ENCODE data around the gene APBA3.
A peak's percentile ranks its signal among the peaks of the same experiment; 100 is the strongest.

APBA3 gene

GRCh38 chr19:3807131-3807480, 45.6 kb upstream of the APBA3 start:
- H3K4me1 Mint-ChIP-seq = peaks cover 5% of the 10 kb centered on the region
- DNase-seq = no peak
- no peak overlapping the region for H3K4me3 Mint-ChIP-seq
- peaks cover 35% of the 10 kb centered on the region for H3K27me3 Mint-ChIP-seq (ENCODE audit: low read depth, poor library complexity)
- no peak for TF ChIP-seq CTCF (IDR thresholded peaks at IDR 0.05)
- no peaks in the 10 kb centered on the region for H3K9me3 Mint-ChIP-seq
- H3K27ac Mint-ChIP-seq = no peak overlapping the region
- no peaks in the 10 kb centered on the region for H3K36me3 Mint-ChIP-seq (ENCODE audit: low read depth)

DNA sequence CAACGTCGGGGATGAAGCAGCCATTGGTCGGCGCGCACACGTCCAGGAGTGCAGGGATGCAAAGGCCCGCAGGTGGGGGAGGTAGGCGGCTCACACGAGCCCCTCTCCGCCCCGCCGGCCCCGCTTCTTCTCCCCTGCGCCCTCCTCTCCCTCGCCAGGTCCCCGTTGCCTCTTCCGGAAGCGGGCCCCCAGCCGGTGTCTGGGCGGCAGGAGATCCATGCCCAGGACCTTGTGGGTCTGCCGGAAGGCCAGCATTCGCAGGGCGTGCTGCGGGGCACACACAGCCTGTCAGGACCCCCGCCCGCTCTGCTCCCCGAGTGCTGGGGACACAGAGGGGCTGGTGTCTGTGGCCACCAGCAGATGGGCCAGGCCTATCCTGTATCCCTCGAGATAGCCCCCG, 44.4 kb upstream of the APBA3 start:
- H3K27me3 Mint-ChIP-seq (ENCODE audit: low read depth, poor library complexity) = peaks cover 45% of the 10 kb centered on the region
- H3K36me3 Mint-ChIP-seq (ENCODE audit: low read depth) = no peaks in the 10 kb centered on the region
- H3K4me3 Mint-ChIP-seq = no peak overlapping the region
- no peak overlapping the region for H3K27ac Mint-ChIP-seq
- TF ChIP-seq CTCF (IDR thresholded peaks at IDR 0.05) = no peak
- peaks cover 10% of the 10 kb centered on the region for H3K4me1 Mint-ChIP-seq
- H3K9me3 Mint-ChIP-seq = no peaks in the 10 kb centered on the region
- DNase-seq = no peak

- DNase-seq = no peak
- Mint-ChIP-seq H3K27ac (no peak overlapping the region), H3K4me3 (no peak overlapping the region), H3K27me3 (ENCODE audit: low read depth, poor library complexity) (peaks cover 60% of the 10 kb centered on the region), H3K9me3 (peaks cover under 1% of the 10 kb centered on the region), H3K36me3 (ENCODE audit: low read depth) (no peaks in the 10 kb centered on the region), H3K4me1 (peaks cover 10% of the 10 kb centered on the region)
- TF ChIP-seq CTCF (IDR thresholded peaks at IDR 0.05) = no peak
Measured at GRCh38 chr19:3804429-3804828, 42.9 kb upstream of the APBA3 start.

DNA sequence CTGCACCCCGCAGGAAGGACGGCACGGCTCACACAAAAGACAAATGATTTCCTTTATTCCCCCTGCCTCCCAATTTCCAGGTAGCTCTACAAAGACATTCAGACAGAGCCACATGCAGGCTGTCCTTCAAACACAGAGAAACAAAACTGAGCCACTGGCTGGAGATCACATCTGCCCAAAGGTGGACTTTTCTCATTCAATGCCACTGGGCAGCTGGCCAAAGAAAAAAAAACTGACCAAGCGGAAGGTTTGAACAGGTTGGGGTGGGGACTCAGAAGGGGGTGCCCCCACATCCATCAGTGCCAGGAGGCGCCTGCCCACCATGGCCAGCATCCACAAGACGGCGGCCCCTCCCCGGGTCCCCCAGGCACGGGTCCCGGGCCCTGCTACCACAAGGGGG, 42.5 kb upstream of the APBA3 start:
- H3K4me3 Mint-ChIP-seq = no peak overlapping the region
- no peaks in the 10 kb centered on the region for H3K36me3 Mint-ChIP-seq (ENCODE audit: low read depth)
- peaks cover 60% of the 10 kb centered on the region for H3K27me3 Mint-ChIP-seq (ENCODE audit: low read depth, poor library complexity)
- H3K27ac Mint-ChIP-seq = peak overlapping the region; percentile 64
- peaks cover 4% of the 10 kb centered on the region for H3K9me3 Mint-ChIP-seq
- peaks cover 10% of the 10 kb centered on the region for H3K4me1 Mint-ChIP-seq
- no peak for TF ChIP-seq CTCF (IDR thresholded peaks at IDR 0.05)
- no peak for DNase-seq

DNA sequence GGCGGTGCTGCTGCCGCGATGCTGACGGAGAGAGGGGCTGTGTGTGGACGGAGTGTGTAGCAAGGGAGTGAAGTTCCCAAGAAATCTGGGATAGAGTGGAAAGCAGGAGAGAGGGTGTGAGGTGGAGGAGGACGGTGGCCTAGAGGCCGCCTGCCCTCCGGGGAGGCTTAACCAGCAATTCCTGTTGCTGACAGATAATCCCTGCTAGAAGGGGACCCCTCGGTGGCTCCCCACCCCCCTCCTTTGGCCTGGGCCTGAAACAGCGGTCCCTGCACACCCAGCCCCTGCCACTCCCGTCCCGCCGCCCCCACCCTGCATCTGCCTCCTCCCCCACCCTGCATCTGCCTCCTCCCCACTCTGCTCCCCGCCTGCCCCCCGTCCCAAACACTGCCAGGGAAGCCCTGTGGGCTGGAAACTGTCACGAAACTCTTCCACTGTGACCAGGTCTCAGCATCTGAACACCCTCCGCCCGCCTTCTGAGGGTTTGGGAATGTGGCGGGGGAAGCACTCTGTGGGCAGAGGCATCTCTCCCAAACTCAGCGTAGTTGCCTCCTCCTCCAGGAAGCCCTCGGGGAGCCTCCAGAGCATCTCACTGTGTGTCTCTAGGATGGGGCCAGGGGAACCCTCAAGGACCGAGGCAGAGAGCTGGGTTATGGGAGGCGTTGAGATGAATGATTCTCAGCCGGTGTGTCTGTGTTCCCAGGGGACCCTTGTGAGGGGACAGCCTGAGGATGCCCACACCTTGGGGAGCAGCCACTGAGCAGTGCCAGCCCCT, 41.8 kb upstream of the APBA3 start:
- peaks cover 9% of the 10 kb centered on the region for H3K4me1 Mint-ChIP-seq
- TF ChIP-seq CTCF (IDR thresholded peaks at IDR 0.05) = no peak
- no peak for DNase-seq
- peaks cover 60% of the 10 kb centered on the region for H3K27me3 Mint-ChIP-seq (ENCODE audit: low read depth, poor library complexity)
- no peak overlapping the region for H3K4me3 Mint-ChIP-seq
- no peak overlapping the region for H3K27ac Mint-ChIP-seq
- H3K9me3 Mint-ChIP-seq = peaks cover 4% of the 10 kb centered on the region
- no peaks in the 10 kb centered on the region for H3K36me3 Mint-ChIP-seq (ENCODE audit: low read depth)
